ENCODE measurements around the gene STRA8.
"Not testable (repeated sequence)": the region's sequence is repeated elsewhere in the genome, so short reads cannot be mapped to it uniquely, and the experiment has no call there.

Gene STRA8

DNA sequence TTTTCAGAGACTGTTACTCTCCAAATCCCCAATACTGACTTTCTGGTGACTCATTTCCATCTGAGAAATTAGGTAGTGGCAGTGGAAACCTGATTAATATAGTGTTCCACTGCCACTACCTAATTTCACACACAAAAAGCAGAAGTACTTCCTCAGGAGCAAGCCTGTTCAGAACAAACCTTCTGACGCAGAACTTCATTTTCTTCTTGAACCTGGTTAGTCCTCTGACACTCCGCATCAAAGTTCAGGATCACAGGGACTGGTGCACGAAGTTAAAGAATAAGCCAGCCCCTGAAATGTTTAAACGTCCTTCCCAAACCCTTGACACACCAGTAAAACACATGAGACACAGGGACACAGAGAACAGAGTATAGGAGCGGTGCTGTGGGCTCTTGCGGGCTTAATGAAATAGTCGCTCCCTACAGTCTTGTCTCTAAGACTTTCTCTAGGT lies 26.7 kb upstream of the STRA8 start:
- DNase-seq: no peak

DNA sequence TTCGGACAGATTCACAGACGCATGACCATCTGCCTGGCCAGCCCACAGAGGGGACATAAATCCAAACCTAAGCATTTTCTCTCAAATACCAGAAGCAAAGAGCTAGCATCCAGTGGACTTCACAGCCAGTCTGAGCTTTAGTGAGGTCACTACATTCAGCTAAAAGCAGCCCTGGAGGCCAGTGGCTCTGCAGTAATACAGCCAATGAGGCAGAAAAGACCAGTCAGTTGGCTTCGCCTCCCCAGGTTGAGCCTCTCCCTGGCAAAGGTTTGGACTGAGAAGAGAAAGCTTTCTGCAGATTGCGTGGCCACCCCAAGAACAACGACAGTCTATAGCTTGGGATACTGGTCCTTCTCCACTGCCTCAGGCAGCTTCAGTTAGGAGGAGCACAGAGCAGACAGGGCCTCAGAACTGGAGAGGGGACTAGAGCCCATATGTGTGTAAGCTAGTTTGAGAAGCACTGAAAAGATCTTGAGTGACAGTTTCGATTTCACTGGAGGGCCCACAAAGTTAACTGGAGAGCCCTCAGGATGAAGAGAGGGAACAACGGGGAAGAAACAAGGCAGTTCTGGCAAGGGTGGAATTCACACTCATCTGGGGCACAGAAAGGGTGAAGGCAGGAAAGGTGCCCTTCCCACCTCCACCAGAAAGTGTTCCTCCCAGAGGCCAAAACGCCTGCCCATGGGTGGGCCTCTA lies 26.1 kb upstream of the STRA8 start:
- DNase-seq: no peak

DNA sequence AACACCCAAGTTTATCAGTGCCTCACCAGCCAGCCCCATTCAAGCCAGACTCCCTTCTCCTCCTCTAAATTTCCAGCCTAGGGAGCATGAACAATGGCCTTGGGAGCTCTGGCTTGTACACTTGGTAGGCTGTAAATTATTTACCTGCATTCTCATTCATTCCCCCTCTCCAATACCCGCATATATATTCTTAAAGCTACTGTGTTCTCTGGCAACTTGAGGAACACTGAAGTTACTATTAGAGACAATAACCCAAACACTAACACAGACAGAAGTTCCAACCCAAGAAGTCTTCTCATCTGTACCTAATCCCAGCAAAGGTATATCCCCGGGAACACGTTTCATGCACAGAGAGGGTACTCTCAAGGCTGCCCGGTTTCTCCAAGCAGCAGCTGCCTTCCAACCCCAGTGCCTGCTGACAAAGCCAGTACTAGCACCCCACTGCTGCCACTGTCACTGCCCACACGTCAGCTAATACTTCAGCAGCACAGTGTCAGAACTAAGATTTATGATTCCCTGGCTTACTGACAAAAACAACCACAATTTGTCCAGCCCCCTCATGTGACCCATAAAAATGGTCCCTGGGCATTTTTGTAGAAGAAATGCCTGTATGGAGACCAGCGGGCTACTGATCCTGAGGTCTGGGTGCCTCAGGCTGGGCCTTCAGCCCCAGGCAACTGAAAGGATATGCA lies 25.4 kb upstream of the STRA8 start:
- no peak for DNase-seq

DNA sequence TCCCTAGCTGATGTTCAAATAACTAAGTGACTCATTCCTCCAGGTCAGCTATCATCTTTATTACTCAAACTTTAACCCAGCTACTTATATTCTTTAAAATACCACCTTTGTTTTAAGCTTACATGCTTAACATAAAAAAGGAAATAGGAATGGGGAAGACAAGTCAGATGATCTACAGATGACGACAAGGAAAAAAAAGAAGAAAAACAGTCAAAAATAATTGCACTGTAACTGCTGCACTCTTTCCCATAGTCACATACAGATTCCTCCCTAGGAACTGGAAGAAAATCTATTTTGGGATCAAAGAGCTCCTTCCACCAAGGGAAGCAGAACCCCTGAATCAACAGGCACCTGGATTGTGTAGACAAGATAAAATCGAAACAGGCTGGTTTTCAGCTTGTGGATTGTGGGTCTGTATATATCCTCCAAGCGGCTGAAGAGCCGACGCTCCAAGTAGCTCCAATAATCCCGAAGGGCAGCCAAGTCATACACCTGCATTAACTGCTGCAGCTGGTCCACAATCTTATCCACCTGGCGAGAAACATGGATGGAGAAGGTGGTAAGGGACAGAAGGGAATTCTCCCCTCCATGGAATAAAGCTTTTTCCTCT lies 24.3 kb upstream of the STRA8 start:
- DNase-seq: no peak

- DNase-seq: no peak
Observed at GRCh38 chr7:135210888-135211178, 22.8 kb upstream of the STRA8 start.

- DNase-seq: peak; percentile 88
Observed at GRCh38 chr7:135211179-135211945, 22.3 kb upstream of the STRA8 start, which contains the start of gene WDR91. Gene WDR91 (minus strand): TSS chr7:135211526. CDS start chr7:135211502, 24 bp downstream.

DNA sequence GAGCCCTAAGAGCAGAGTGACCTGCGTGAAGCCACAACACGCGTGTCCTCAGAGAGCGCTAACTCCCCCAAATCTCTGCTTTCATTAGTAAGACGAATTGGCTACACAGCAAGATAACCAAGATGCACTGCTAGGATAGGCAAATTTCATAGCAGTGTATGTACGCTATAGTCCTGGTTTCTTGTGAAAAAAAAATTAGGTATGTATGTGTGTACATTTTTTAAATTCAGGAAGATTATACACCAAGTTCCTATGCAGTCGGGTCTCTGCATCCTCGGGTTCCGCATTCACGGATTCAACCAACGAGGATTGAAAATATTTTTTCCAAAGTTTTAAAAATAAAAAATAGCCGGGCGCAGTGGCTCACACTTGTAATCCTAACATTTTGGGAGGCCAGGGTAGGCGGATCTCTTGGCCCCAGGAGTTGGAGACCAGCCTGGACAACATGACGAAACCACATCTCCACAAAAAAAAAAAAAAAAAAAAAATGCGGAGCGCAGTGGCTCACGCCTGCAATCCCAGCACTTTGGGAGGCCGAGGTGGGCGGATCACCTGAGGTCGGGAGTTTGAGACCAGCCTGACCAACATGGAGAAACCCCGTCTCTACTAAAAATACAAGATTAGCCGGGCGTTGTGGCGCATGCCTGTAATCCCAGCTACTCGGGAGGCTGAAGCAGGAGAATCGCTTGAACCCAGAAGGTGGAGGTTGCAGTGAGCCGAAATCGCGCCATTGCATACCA lies 21.5 kb upstream of the STRA8 start:
- not testable (repeated sequence) for DNase-seq

- no peak for DNase-seq
Observed at GRCh38 chr7:135213831-135214230, 19.8 kb upstream of the STRA8 start.

DNA sequence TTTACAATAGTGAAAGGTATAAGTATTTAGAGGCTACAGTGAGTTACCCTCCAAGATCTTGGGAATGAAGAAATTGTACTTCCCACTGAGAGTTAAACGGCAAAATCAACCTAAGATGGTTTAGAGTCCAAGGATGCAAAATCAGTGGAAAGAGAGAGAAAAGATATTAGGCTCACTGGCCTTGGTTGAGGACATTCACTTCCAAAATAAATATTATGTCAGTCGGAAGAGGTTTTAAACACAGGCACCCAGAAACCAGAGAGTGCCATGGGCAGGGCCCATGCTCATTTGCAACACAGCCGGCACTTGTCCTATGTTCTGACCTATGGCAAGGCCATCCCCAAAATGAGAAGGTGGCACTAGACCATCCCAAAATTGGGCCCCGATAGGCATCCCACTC lies 18.5 kb upstream of the STRA8 start:
- no peak for DNase-seq

GRCh38 chr7:135215698-135216097 lies 17.9 kb upstream of the STRA8 start:
- no peak for DNase-seq

DNA sequence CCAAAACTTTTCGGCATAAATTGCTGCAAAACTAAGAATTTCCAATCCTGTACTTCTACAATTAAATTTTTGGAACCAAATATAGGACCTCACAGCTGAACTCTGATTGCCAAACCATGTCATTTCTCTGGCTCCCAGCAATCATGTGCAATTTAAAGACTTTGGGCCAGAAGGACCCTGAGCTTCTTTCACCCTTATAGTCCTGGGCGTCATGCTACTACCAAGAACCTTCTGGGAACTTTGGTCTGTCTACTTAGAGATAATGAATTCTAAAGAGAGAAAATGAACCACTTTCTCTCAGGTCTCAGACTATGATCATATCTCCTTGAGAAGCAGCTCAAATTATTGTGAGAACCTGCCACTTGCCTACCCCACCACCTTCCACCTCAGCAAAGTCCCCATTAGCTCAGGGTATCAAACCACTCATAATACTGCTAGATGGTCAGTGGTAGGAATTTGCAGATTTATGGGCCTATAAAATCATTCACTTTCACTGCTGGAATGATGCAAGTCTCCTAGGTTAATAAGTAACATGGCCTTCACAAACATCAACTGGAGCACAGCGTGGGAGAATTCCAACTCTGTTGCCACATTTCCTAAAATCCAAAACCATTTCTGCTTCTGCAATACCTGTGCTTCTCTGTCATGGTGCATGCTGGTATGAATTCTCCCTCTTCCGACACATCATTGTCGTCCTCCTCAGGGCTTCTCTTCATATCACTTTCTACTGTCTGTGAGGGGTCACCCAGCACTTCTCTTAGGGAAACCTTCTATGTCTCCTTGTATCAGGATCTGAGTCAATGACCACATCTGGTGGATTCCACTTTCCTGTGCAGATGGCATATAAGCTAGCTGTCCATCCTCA lies 15.8 kb upstream of the STRA8 start:
- DNase-seq: no peak

GRCh38 chr7:135224027-135224426 lies 9.6 kb upstream of the STRA8 start:
- no peak for DNase-seq

GRCh38 chr7:135231686-135232085 lies 2.0 kb upstream of the STRA8 start:
- DNase-seq: no peak

- no peak for DNase-seq
Observed at GRCh38 chr7:135232087-135232486, 1.6 kb upstream of the STRA8 start.

DNA sequence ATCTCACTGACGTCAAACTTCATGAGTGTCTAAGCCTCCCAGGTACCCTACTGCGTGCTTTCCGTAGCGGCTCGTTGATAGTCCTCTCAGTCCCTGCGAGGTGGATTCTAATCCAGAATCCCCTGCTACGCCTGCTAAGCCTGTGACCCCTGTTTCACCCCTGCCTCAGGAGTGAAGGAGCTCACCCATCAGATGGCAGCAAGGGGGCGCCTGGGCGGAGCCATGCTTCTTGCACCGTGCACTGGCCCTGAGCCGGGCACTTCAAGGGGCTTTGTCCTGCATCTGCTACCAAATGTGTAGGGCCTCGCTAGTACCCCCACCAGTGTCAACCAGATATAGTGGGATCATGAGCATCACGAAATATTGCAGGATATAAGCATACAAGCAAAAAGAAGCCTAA lies 918 bp upstream of the STRA8 start:
- no peak for DNase-seq

DNA sequence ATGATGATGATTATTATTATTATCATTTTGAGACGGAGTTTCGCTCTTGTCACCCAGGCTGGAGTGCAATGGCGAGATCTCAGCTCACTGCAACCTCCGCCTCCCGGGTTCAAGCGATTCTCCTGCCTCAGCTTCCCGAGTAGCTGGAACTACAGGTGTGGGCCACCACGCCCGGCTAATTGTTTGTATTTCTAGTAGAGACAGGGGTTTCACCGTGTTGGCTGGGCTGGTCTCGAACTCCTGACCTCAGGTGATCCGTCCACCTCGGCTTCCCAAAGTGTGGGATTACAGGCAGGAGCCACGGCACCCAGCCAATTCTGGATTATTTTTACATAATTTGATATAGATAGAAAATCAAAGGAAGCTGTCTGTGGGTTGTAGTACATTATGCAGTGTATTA lies 457 bp downstream of the STRA8 start:
- DNase-seq: not testable (repeated sequence)

GRCh38 chr7:135234727-135235126 lies 1.1 kb downstream of the STRA8 start:
- no peak for DNase-seq

GRCh38 chr7:135235841-135236240 lies 2.2 kb downstream of the STRA8 start:
- no peak for DNase-seq

GRCh38 chr7:135236727-135237126 lies 3.1 kb downstream of the STRA8 start:
- DNase-seq: no peak

DNA sequence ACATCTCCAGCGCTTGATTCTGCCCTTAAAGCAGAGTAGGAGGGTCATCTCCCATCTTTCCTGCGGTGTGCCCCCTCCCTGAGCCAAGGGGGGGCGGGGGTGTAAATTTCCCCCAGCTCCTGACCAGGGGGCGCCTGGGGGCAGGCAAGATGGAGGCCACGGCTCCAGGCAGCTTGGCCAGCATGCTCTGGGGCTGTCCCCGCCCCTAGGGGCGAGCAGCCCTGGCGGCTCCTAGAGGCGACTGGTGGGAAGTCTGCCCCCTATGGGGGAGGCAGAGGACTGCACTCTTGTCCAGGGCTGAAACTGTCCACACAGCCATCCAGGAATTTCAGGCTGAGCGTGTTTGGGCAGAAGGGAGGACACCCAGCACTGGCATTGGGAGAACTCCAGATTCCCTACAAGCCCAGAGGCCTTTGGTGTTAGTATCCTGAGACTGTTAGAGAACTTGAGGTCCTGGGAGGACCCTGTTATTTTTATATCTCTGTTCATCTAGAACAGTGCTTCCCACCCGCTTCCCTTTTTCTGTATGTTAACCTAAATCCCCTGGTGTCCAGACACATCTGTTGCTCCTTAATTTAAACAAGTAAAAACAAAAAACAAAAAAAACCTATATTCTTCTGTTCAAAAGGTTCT lies 4.6 kb downstream of the STRA8 start:
- no peak for DNase-seq

GRCh38 chr7:135239263-135239662 lies 5.6 kb downstream of the STRA8 start:
- no peak for DNase-seq
